Heart left ventricle (tissue), 16 donors: Measurements from ENCODE around the gene HOXB3. TPM values are rescaled to one million over a fixed set of nuclear protein-coding genes. Genes with fewer than 3 reads are reported as not detected.
A peak's percentile ranks its signal among the peaks of the same experiment; 100 is the strongest.

ENCODE experiments used
- ATAC-seq, 4 donors: fragments of 200-7000 bp; cut with Tn5 transposase; one replicate each; pipeline ENCODE4 v1.9.1; 2020 to 2022; ENCODE audit warnings: moderate library complexity in 4 of 4, mild to moderate bottlenecking in 3 of 4, moderate number of reproducible peaks in 1 of 4
- DNase-seq, 5 donors: peaks; one replicate each; pipeline ENCODE4 v3.0.0-alpha.2; 2020
- H3K27ac ChIP-seq, 12 donors: fragments of 200-600 bp; sonication (generic) in 4 of 12; one replicate each; pipeline versions ENCODE4 v1.5.0 to v1.8.0; 2016 to 2022; ENCODE audit warnings: mild to moderate bottlenecking in 2 of 12
- H3K27me3 ChIP-seq, 9 donors: fragments of 200-600 bp; sonication (generic) in 2 of 9; one replicate each; pipeline versions ENCODE4 v1.5.1 to v1.8.0; 2016 to 2022; ENCODE audit warnings: mild to moderate bottlenecking in 3 of 9
- H3K36me3 ChIP-seq, 9 donors: fragments of 200-600 bp; sonication (generic) in 2 of 9; one replicate each; pipeline versions ENCODE4 v1.5.0 to v1.8.0; 2018 to 2022; ENCODE audit warnings: mild to moderate bottlenecking in 2 of 9
- H3K4me1 ChIP-seq, 12 donors: fragments of 200-600 bp; sonication (generic) in 4 of 12; one replicate each; pipeline versions ENCODE4 v1.5.0 to v1.8.0; 2016 to 2022; ENCODE audit warnings: mild to moderate bottlenecking in 3 of 12
- H3K4me3 ChIP-seq, 12 donors: fragments of 200-600 bp; sonication (generic) in 4 of 12; one replicate each; pipeline versions ENCODE4 v1.5.0 to v1.8.0; 2017 to 2022; ENCODE audit warnings: mild to moderate bottlenecking in 9 of 12, moderate library complexity in 4 of 12
- H3K9me3 ChIP-seq, 12 donors: fragments of 200-600 bp; sonication (generic) in 4 of 12; one replicate each; pipeline versions ENCODE4 v1.5.0 to v1.8.0; 2016 to 2022; ENCODE audit warnings: mild to moderate bottlenecking in 1 of 12
- CTCF ChIP-seq, 12 donors: fragments of 200-600 bp; sonication (generic) in 4 of 12; IDR thresholded peaks; one replicate each; pipeline versions ENCODE4 v1.5.0 to v1.8.0; 2018 to 2022; ENCODE audit warnings: antibody characterized with exemption in 12 of 12, mild to moderate bottlenecking in 5 of 12
- POLR2A ChIP-seq, 2 donors: fragments of 450-650 bp; IDR thresholded peaks; one replicate each; pipeline ENCODE4 v1.6.1; 2017; ENCODE audit warnings: antibody characterized with exemption in 2 of 2, mild to moderate bottlenecking in 2 of 2, moderate library complexity in 2 of 2
- WGBS, 4 donors: extraction: QIAGEN DNeasy Blood & Tissue Kit in 2 of 4; methylation state at CpG; one replicate each; pipeline versions ENCODE4 v1.1.5 to v1.1.7; 2013 to 2018; 5-methylcytosine and 5-hydroxymethylcytosine counted together
- intact Hi-C, 10 donors: fragments of 100-400 bp; cut with DNase I; formaldehyde crosslinking; loops; one replicate each; pipeline versions ENCODE4 v1.11.1 to v1.14.2; 2022
- polyA plus RNA-seq, 2 donors: library from polyadenylated mRNA; stranded (reverse); fragments of 200-250 nt; gene quantifications; one replicate each; pipeline ENCODE4 v1.2.3, GENCODE V29; 2013
- total RNA-seq, 9 donors: library from RNA; depleted of rRNA in 2 of 9; stranded (reverse); fragments of >200 nt in 2 of 9; fragmentation: NEBNext Ultra II Directional in 3 of 9; extraction: Animal tissue kit (Norgen Biotek cat#: 25700) in 3 of 9; gene quantifications; one replicate each; pipeline versions ENCODE4 v1.1.0 to v1.2.4, GENCODE V29; 2016 to 2023
- donor health status: ischemic (EF 13 %, LVEDD 7.1; RV severe dilation, severe dysfunction).
- donor health status: healthy with polysubstance abuse.
- donor health status: DM: no; HTN: yes; CAD: no.
- donor health status: DM: no; HTN: no; CAD: no.
- donor health status: ischemic (EF 25% LVEDD 6.9; RV normal size, moderate dysfunction).
- donor health status: ischemic (EF 25% LVEDD 5.7; RV mildly dilated, moderate dysfunction).
- donor health status: healthy.
- donor health status: DM: yes; HTN: yes; CAD: no.
- donor health status: ischemic (EF 35%, LVEDD 5.7; RV mildly dilated, moderate dysfunction).
- donor health status: nonischemic (EF 11% LVEDD 7.7; RV severe dilation, severe dysfunction).
- donor health status: DM: yes; HTN: yes; CAD: no.
- donor health status: PGD.
- donor health status: ischemic (EF 29% LVEDD 5.4; RV normal size, mild dysfunction).
- donor health status: nonischemic (EF 23%, LVEDD 6.1; RV moderate dilation, normal function).

The HOXB3 gene
- total and polyA plus RNA-seq, 11 donors: 0.11 to 5.5 (median 2.0) TPM

GRCh38 chr17:48558831-48559121 lies 31.3 kb downstream of the HOXB3 start:
- WGBS, 4 donors: 43 to 56% (median 55%) methylated on average over 2 of the region's 2 CpGs
- no peaks in the 10 kb centered on the region for H3K9me3 ChIP-seq

GRCh38 chr17:48558057-48558830 lies 31.8 kb downstream of the HOXB3 start:
- no peak for TF ChIP-seq POLR2A (IDR thresholded peaks at IDR 0.05)
- TF ChIP-seq CTCF (IDR thresholded peaks at IDR 0.05): no peak
- Histone ChIP-seq H3K27me3 (peaks cover 9 to 94% (median 48%) of the 10 kb centered on the region in 9 donors), H3K36me3 (no peaks in the 10 kb centered on the region), H3K9me3 (no peaks in the 10 kb centered on the region), H3K27ac (peak overlapping the region in 1 of 12 donors; percentile 90), H3K4me1 (peaks cover 0 to 26% (median 0%) of the 10 kb centered on the region in 12 donors), H3K4me3 (no peak overlapping the region)
- ATAC-seq (no peak), DNase-seq (no peak)
- intact Hi-C loops: no loop called here
- 45 to 59% (median 49%) methylated on average over 13 of the region's 13 CpGs for WGBS, 4 donors

More at GRCh38 chr17:48558831-48559121, 31.3 kb downstream of the HOXB3 start:
- Histone ChIP-seq H3K27me3 (peaks cover 9 to 94% (median 48%) of the 10 kb centered on the region in 9 donors), H3K27ac (peak overlapping the region in 1 of 12 donors; percentile 90), H3K4me3 (no peak overlapping the region), H3K4me1 (peaks cover 0 to 26% (median 0%) of the 10 kb centered on the region in 12 donors), H3K36me3 (no peaks in the 10 kb centered on the region)
- TF ChIP-seq CTCF (IDR thresholded peaks at IDR 0.05) (no peak), POLR2A (IDR thresholded peaks at IDR 0.05) (no peak)
- no peak for DNase-seq
- no peak for ATAC-seq
- intact Hi-C loops: no loop called here

DNA sequence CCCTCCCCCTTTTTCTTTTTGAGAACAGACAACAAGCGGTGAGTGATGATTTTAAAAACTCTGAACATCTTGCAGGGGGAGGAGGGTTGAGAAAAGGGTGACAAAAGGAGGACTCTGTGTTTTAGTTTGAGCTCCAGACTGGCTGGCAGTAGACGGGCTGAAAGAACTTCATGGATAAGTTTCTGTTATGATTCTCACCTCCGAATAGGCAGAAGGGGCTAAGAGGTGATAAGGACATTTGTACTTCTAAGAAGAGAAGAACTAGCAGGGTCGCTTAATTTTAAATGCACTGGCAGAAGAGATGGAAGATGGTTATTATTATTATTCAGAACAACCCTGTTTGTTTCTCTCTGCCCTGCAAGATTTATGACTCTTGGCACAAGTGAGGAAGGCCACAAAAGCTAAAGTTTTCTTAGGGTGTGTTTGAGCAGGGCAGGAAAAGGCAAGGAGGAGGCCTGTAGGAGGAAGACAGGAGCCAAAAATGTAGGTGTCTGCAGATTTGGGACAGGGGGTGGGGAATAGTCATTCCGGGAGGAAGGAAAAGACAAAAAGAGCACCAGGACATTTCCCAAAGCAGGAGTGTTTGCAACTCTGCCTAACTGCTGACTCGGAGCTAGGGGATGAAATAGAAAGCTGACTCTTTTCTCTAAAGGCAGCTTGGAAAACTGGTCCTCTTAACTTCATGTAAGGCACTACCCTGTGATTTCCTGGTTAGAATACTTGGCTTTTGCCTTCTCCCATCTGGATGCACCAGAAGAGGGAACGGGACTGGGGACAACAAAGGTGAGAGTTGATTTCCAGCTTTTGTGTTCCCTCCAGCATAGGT lies 33.3 kb downstream of the HOXB3 start:
- peak overlapping the region in 1 of 12 donors; percentile 90 for H3K27ac ChIP-seq
- peaks cover 0 to 26% (median 0%) of the 10 kb centered on the region in 12 donors for H3K4me1 ChIP-seq
- no peak overlapping the region for H3K4me3 ChIP-seq
- no peak for TF ChIP-seq CTCF (IDR thresholded peaks at IDR 0.05)
- no peak for TF ChIP-seq POLR2A (IDR thresholded peaks at IDR 0.05)
- peaks cover 0 to under 1% (median 0%) of the 10 kb centered on the region in 9 donors for H3K36me3 ChIP-seq
- WGBS, 4 donors: 41 to 49% (median 46%) methylated on average over 7 of the region's 7 CpGs
- H3K9me3 ChIP-seq: no peaks in the 10 kb centered on the region
- H3K27me3 ChIP-seq: peaks cover 0 to 93% (median 62%) of the 10 kb centered on the region in 9 donors
- intact Hi-C loops: no loop called here
- DNase-seq (no peak), ATAC-seq (no peak)

DNA sequence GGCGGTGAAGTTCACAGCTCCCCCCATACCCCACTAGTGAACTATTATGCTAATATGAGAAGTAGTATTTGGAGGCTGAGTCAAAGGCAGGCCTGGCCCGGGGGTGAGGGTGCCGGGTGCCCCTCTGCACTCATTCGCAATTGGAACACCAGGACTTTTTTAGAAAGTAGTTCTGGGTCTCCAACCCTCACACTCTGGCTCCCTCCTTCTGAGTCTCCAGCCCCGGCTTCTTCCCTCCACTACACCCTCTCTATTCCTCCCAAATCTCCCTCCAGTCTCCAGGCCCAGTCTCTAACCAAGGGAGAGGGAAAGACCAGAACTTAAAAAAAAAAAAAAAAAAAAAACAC lies 33.8 kb downstream of the HOXB3 start:
- DNase-seq: no peak
- H3K27ac ChIP-seq: peak overlapping the region in 1 of 12 donors; percentile 90
- WGBS, 4 donors: 43 to 67% (median 59%) methylated on average over 5 of the region's 5 CpGs
- TF ChIP-seq POLR2A (IDR thresholded peaks at IDR 0.05): no peak
- TF ChIP-seq CTCF (IDR thresholded peaks at IDR 0.05): no peak
- ATAC-seq: no peak
- H3K4me1 ChIP-seq: peaks cover 0 to 23% (median 0%) of the 10 kb centered on the region in 12 donors
- intact Hi-C loops: no loop called here
- no peaks in the 10 kb centered on the region for H3K9me3 ChIP-seq
- H3K27me3 ChIP-seq: peaks cover 0 to 93% (median 67%) of the 10 kb centered on the region in 9 donors
- no peak overlapping the region for H3K4me3 ChIP-seq
- H3K36me3 ChIP-seq: peaks cover 0 to 3% (median 0%) of the 10 kb centered on the region in 9 donors
